GM23338 (cell line): ENCODE results near the gene UBE2QL1. TPM values are rescaled to one million over a fixed set of nuclear protein-coding genes. Genes with fewer than 3 reads are reported as not detected.

Source experiments
- ATAC-seq: fragments of 200-7000 bp; cut with Tn5 transposase; 3 replicates; pipeline ENCODE4 v1.9.1; 2020
- DNase-seq: peaks from one replicate; pipeline ENCODE4 v3.0.0-alpha.2; 2015; ENCODE audit warnings: low spot score
- H2AFZ ChIP-seq: fragments of 200-600 bp; sonication (generic); 2 replicates; pipeline ENCODE4 v1.8.0; 2016; ENCODE audit warnings: antibody characterized with exemption, mild to moderate bottlenecking, moderate library complexity
- H3F3A ChIP-seq: fragments of 200-600 bp; sonication (generic); replicated peaks from 2 replicates; pipeline ENCODE4 v1.8.0; 2017; ENCODE audit warnings: antibody characterized with exemption, mixed run types, low read depth
- H3K27ac ChIP-seq: fragments of 200-600 bp; sonication (generic); 2 replicates; pipeline ENCODE4 v1.6.1; 2016; ENCODE audit warnings: low read depth
- H3K27me3 ChIP-seq: fragments of 200-600 bp; sonication (generic); 2 replicates; pipeline ENCODE4 v1.8.0; 2016; ENCODE audit warnings: mild to moderate bottlenecking, mixed run types, moderate library complexity; ENCODE audit not compliant: insufficient read depth
- H3K36me3 ChIP-seq: fragments of 200-600 bp; sonication (generic); 2 replicates; pipeline ENCODE4 v1.8.0; 2016; ENCODE audit warnings: mild to moderate bottlenecking; ENCODE audit not compliant: insufficient read depth
- H3K4me1 ChIP-seq: fragments of 200-600 bp; sonication (generic); 2 replicates; pipeline ENCODE4 v1.8.0; 2016; ENCODE audit warnings: mild to moderate bottlenecking, moderate library complexity; ENCODE audit not compliant: insufficient read depth
- H3K4me2 ChIP-seq: fragments of 200-600 bp; sonication (generic); 2 replicates; pipeline ENCODE4 v1.7.1; 2017; ENCODE audit warnings: mixed run types
- H3K4me3 ChIP-seq: fragments of 200-600 bp; sonication (generic); 2 replicates; pipeline ENCODE4 v1.6.1; 2016; ENCODE audit warnings: mixed run types
- H3K79me2 ChIP-seq: fragments of 200-600 bp; sonication (generic); replicated peaks from 2 replicates; pipeline ENCODE4 v1.8.0; 2017; ENCODE audit warnings: mild to moderate bottlenecking; ENCODE audit not compliant: insufficient read depth
- H3K9me2 ChIP-seq: fragments of 200-600 bp; sonication (generic); 2 replicates; pipeline ENCODE4 v1.8.0; 2017; ENCODE audit not compliant: insufficient read depth
- H4K20me1 ChIP-seq: fragments of 200-600 bp; sonication (generic); replicated peaks from 2 replicates; pipeline ENCODE4 v1.8.0; 2017; ENCODE audit warnings: mild to moderate bottlenecking; ENCODE audit not compliant: insufficient read depth
- H3K27ac Mint-ChIP-seq: 2 replicates; pipeline ENCODE4 v1.8.0; 2020; ENCODE audit warnings: inconsistent platforms, mild to moderate bottlenecking, moderate library complexity, mixed read lengths
- H3K27me3 Mint-ChIP-seq: 3 replicates; pipeline ENCODE4 v1.8.0; 2022; ENCODE audit warnings: low read depth, mild to moderate bottlenecking, moderate library complexity, mixed read lengths, inconsistent platforms; ENCODE audit not compliant: insufficient read depth, poor library complexity
- H3K36me3 Mint-ChIP-seq: 3 replicates; pipeline ENCODE4 v1.8.0; 2021; ENCODE audit warnings: low read depth, mild to moderate bottlenecking, inconsistent platforms, moderate library complexity, mixed read lengths
- H3K4me1 Mint-ChIP-seq: 3 replicates; pipeline ENCODE4 v1.8.0; 2020; ENCODE audit warnings: mild to moderate bottlenecking, inconsistent platforms, mixed read lengths
- H3K4me3 Mint-ChIP-seq: 3 replicates; pipeline ENCODE4 v1.8.0; 2021; ENCODE audit warnings: moderate library complexity, mild to moderate bottlenecking, inconsistent platforms, mixed read lengths
- H3K9me3 Mint-ChIP-seq: 3 replicates; pipeline ENCODE4 v1.8.0; 2020; ENCODE audit warnings: moderate library complexity, mild to moderate bottlenecking, inconsistent platforms, mixed read lengths
- CREB1 ChIP-seq: fragments of 250-450 bp; sonication (Bioruptor Pico); IDR thresholded peaks from 2 replicates; pipeline ENCODE4 v1.5.0; 2020; ENCODE audit warnings: low read depth, mild to moderate bottlenecking, moderate library complexity
- CTCF ChIP-seq, 2 experiments: fragments of 200-600 bp in 1 of 2; sonication (generic) in 1 of 2; conservative IDR thresholded peaks; 2 replicates each; pipeline versions ENCODE4 v1.5.1 to v1.6.1; 2016 to 2017; ENCODE audit warnings: antibody characterized with exemption in 2 of 2, low read depth in 2 of 2, mild to moderate bottlenecking in 2 of 2, moderate library complexity in 1 of 2
- ETS1 ChIP-seq: IDR thresholded peaks from 2 replicates; pipeline ENCODE4 v1.6.1; 2016; ENCODE audit warnings: antibody characterized with exemption
- EZH2 ChIP-seq: fragments of 200-600 bp; sonication (generic); IDR thresholded peaks from one replicate; pipeline ENCODE4 v1.8.0; 2017; ENCODE audit warnings: antibody characterized with exemption, mild to moderate bottlenecking, low read depth; ENCODE audit not compliant: unreplicated experiment
- EZH2phosphoT487 ChIP-seq: fragments of 200-600 bp; sonication (generic); IDR thresholded peaks from one replicate; pipeline ENCODE4 v1.8.1; 2018; ENCODE audit warnings: antibody characterized with exemption; ENCODE audit not compliant: unreplicated experiment
- JUNB ChIP-seq: IDR thresholded peaks from one replicate; pipeline ENCODE4 v1.6.1; 2016; ENCODE audit warnings: antibody characterized with exemption; ENCODE audit not compliant: unreplicated experiment
- NANOG ChIP-seq: IDR thresholded peaks from 2 replicates; pipeline ENCODE4 v1.6.1; 2016; ENCODE audit warnings: antibody characterized with exemption, borderline replicate concordance
- POLR2AphosphoS5 ChIP-seq: IDR thresholded peaks from 2 replicates; pipeline ENCODE4 v1.6.1; 2016; ENCODE audit warnings: antibody characterized with exemption, low read depth
- REST ChIP-seq: IDR thresholded peaks from one replicate; pipeline ENCODE4 v1.6.1; 2018; ENCODE audit warnings: antibody characterized with exemption; ENCODE audit not compliant: unreplicated experiment
- STAT1 ChIP-seq: IDR thresholded peaks from one replicate; pipeline ENCODE4 v1.6.1; 2016; ENCODE audit warnings: antibody characterized with exemption; ENCODE audit not compliant: unreplicated experiment
- ZNF114 ChIP-seq: fragments of 250-450 bp; sonication (Bioruptor Pico); IDR thresholded peaks from 2 replicates; pipeline ENCODE4 v1.5.0; 2020; ENCODE audit warnings: mild to moderate bottlenecking, moderate library complexity
- ZNF331 ChIP-seq: fragments of 250-450 bp; sonication (Bioruptor Pico); IDR thresholded peaks from 2 replicates; pipeline ENCODE4 v1.5.0; 2020; ENCODE audit warnings: low read depth, mild to moderate bottlenecking, moderate library complexity
- ZNF462 ChIP-seq: fragments of 250-450 bp; sonication (Bioruptor Pico); IDR thresholded peaks from 2 replicates; pipeline ENCODE4 v1.5.0; 2020; ENCODE audit warnings: mild to moderate bottlenecking, moderate library complexity
- polyA plus RNA-seq: library from polyadenylated mRNA; unstranded; fragments of >200 nt; fragmentation: Nextera tagmentation; extraction: Ambion mirVana; gene quantifications from 2 replicates; pipeline ENCODE4 v1.2.1, GENCODE V29; 2016
- total RNA-seq: library from RNA; depleted of rRNA; stranded (reverse); fragments of >200 nt; shearing (Covaris generic); gene quantifications from 2 replicates; pipeline ENCODE4 v1.2.3, GENCODE V29; 2014

The UBE2QL1 gene
- total and polyA plus RNA-seq, 2 experiments from 2014 or later = 0.40 to 0.83 TPM

GRCh38 chr5:6489643-6490185, 41.1 kb downstream of the UBE2QL1 start:
- Mint-ChIP-seq H3K4me1 (peaks cover 15% of the 10 kb centered on the region), H3K9me3 (no peaks in the 10 kb centered on the region), H3K4me3 (no peak overlapping the region), H3K27me3 (peaks cover 9% of the 10 kb centered on the region), H3K27ac (no peak overlapping the region), H3K36me3 (no peaks in the 10 kb centered on the region)
- Histone ChIP-seq H3K4me1 (peaks cover 8% of the 10 kb centered on the region), H3K79me2 (no peaks in the 10 kb centered on the region), H3K27me3 (no peaks in the 10 kb centered on the region), H4K20me1 (no peaks in the 10 kb centered on the region), H3K36me3 (no peaks in the 10 kb centered on the region), H3F3A (no peaks in the 10 kb centered on the region), H3K4me2 (no peak overlapping the region), H3K27ac (no peak overlapping the region), H3K9me2 (no peaks in the 10 kb centered on the region), H3K4me3 (no peak overlapping the region), H2AFZ (no peak overlapping the region)
- DNase-seq = no peak
- TF ChIP-seq JUNB (no peak), CTCF (conservative IDR thresholded peaks at IDR 0.05; ENCODE audit: low read depth in 2 of 2) (no peak), NANOG (no peak), EZH2 (no peak), ZNF462 (CRISPR knock-in tag) (no peak), ZNF114 (CRISPR knock-in tag) (no peak), REST (no peak), ZNF331 (no peak), EZH2phosphoT487 (no peak), CREB1 (no peak), ETS1 (no peak), POLR2AphosphoS5 (no peak), STAT1 (no peak)
- no peak for ATAC-seq
